ENCODE results near the gene CCR9.

- TF ChIP-seq POLR2AphosphoS5 (IDR thresholded peaks at IDR 0.05) (no peak), CTCF (IDR thresholded peaks at IDR 0.05) (no peak)
Measured at GRCh38 chr3:45874677-45875346, 11.5 kb upstream of the CCR9 start.

All from transverse colon (tissue), 4 donors.